IMR-90 (cell line): ENCODE data around the gene SNX21. TPM values are rescaled to one million over a fixed set of nuclear protein-coding genes. Genes with fewer than 3 reads are reported as not detected.

ENCODE experiments used
- ATAC-seq: fragments of 200-7000 bp; cut with Tn5 transposase; 2 replicates; pipeline ENCODE4 v1.9.1; 2020; ENCODE audit warnings: low read depth, mild to moderate bottlenecking, moderate library complexity
- BruUV-seq: library from RNA; stranded (reverse); fragments of 400-500 nt; replicated peaks from 2 replicates; lab custom pipeline; 2021; lab: Mats Ljungman, UMichigan
- CTCF ChIA-PET: fragments of 300-600 bp; formaldehyde crosslinking; extraction: SDS; loops from one replicate; lab custom pipeline; 2021; ENCODE audit warnings: antibody characterized with exemption; lab: Yijun Ruan, JAX
- POLR2A ChIA-PET: fragments of 300-600 bp; sonication (Branson Sonifier 250); formaldehyde crosslinking; loops from one replicate; lab custom pipeline; 2022; ENCODE audit warnings: antibody characterized with exemption; ENCODE audit not compliant: unreplicated experiment; lab: Charles Lee
- DNase-seq: peaks from one replicate; pipeline ENCODE4 v3.0.0; 2013
- H2AFZ ChIP-seq: replicated peaks from 2 replicates; pipeline ENCODE3; 2013; ENCODE audit warnings: low read length, mild to moderate bottlenecking; ENCODE audit not compliant: poor library complexity
- H2AK5ac ChIP-seq: 2 replicates; pipeline ENCODE4 v1.6.1; 2013; ENCODE audit warnings: low read depth, low read length, inconsistent platforms
- H2AK9ac ChIP-seq: replicated peaks from 2 replicates; pipeline ENCODE3; 2013; ENCODE audit warnings: mild to moderate bottlenecking, low read depth, low read length, moderate library complexity; ENCODE audit not compliant: poor library complexity
- H2BK120ac ChIP-seq: 2 replicates; pipeline ENCODE4 v1.6.1; 2013; ENCODE audit warnings: low read depth, low read length, inconsistent platforms
- H2BK15ac ChIP-seq: 3 replicates; pipeline ENCODE4 v1.6.1; 2013; ENCODE audit warnings: low read depth, low read length, inconsistent platforms
- H2BK20ac ChIP-seq: 2 replicates; pipeline ENCODE4 v1.6.1; 2013; ENCODE audit warnings: low read depth, mild to moderate bottlenecking, inconsistent platforms, low read length, moderate library complexity
- H2BK5ac ChIP-seq: 2 replicates; pipeline ENCODE4 v1.6.1; 2013; ENCODE audit warnings: mild to moderate bottlenecking, low read depth, low read length, inconsistent platforms; ENCODE audit not compliant: poor library complexity, severe bottlenecking
- H3K14ac ChIP-seq: replicated peaks from 2 replicates; pipeline ENCODE4 v1.6.1; 2013; ENCODE audit warnings: low read depth, low read length, inconsistent platforms
- H3K18ac ChIP-seq: 2 replicates; pipeline ENCODE4 v1.6.1; 2013; ENCODE audit warnings: low read depth, low read length, control low read depth
- H3K23ac ChIP-seq: 2 replicates; pipeline ENCODE4 v1.6.1; 2013; ENCODE audit warnings: low read depth, low read length, inconsistent platforms
- H3K27ac ChIP-seq: 2 replicates; pipeline ENCODE4 v1.5.1; 2013; ENCODE audit warnings: mild to moderate bottlenecking, control low read depth, low read length; ENCODE audit not compliant: insufficient read depth
- H3K27me3 ChIP-seq: 2 replicates; pipeline ENCODE4 v1.6.1; 2013; ENCODE audit warnings: low read length; ENCODE audit not compliant: control insufficient read depth, insufficient read depth
- H3K36me3 ChIP-seq: 2 replicates; pipeline ENCODE4 v1.6.1; 2013; ENCODE audit warnings: low read length, mixed read lengths; ENCODE audit not compliant: control insufficient read depth, insufficient read depth
- H3K4ac ChIP-seq: 2 replicates; pipeline ENCODE4 v1.6.1; 2013; ENCODE audit warnings: low read depth, low read length, inconsistent platforms
- H3K4me1 ChIP-seq: 2 replicates; pipeline ENCODE4 v1.6.1; 2013; ENCODE audit warnings: low read length, mixed read lengths; ENCODE audit not compliant: control insufficient read depth, insufficient read depth
- H3K4me2 ChIP-seq: 2 replicates; pipeline ENCODE4 v1.6.1; 2013; ENCODE audit warnings: low read depth, mild to moderate bottlenecking, control low read depth, low read length, moderate library complexity
- H3K4me3 ChIP-seq: 2 replicates; pipeline ENCODE4 v1.5.1; 2013; ENCODE audit warnings: low read depth, mild to moderate bottlenecking, control low read depth, low read length, moderate library complexity; ENCODE audit not compliant: insufficient read depth
- H3K56ac ChIP-seq: 2 replicates; pipeline ENCODE4 v1.6.1; 2013; ENCODE audit warnings: low read length, inconsistent platforms; ENCODE audit not compliant: insufficient read depth; ENCODE audit errors: extremely low read depth
- H3K79me1 ChIP-seq, 2 experiments: 2 replicates each; pipeline ENCODE4 v1.6.1; 2013; ENCODE audit warnings: low read length in 2 of 2, inconsistent platforms in 1 of 2, low read depth in 1 of 2
- H3K9ac ChIP-seq: 2 replicates; pipeline ENCODE4 v1.6.1; 2013; ENCODE audit warnings: low read depth, low read length, control low read depth
- H3K9me1 ChIP-seq: 2 replicates; pipeline ENCODE4 v1.6.1; 2013; ENCODE audit warnings: low read length, inconsistent platforms; ENCODE audit not compliant: insufficient read depth
- H3K9me3 ChIP-seq: 2 replicates; pipeline ENCODE4 v1.6.1; 2013; ENCODE audit warnings: low read length; ENCODE audit not compliant: control insufficient read depth, insufficient read depth
- H4K20me1 ChIP-seq: 2 replicates; pipeline ENCODE4 v1.6.1; 2013; ENCODE audit warnings: low read length, inconsistent platforms; ENCODE audit not compliant: insufficient read depth
- H4K5ac ChIP-seq: 2 replicates; pipeline ENCODE4 v1.6.1; 2013; ENCODE audit warnings: mild to moderate bottlenecking, low read depth, low read length, control low read depth
- H4K8ac ChIP-seq, 2 experiments: 2 replicates each; pipeline ENCODE4 v1.6.1; 2013; ENCODE audit warnings: low read depth in 2 of 2, low read length in 2 of 2, control low read depth in 1 of 2, inconsistent platforms in 1 of 2
- H4K91ac ChIP-seq: 2 replicates; pipeline ENCODE4 v1.6.1; 2013; ENCODE audit warnings: low read depth, low read length, inconsistent platforms; ENCODE audit not compliant: insufficient read depth
- BHLHE40 ChIP-seq: fragments of 150-350 bp; IDR thresholded peaks from 2 replicates; pipeline ENCODE4 v1.6.1; 2016; ENCODE audit warnings: mild to moderate bottlenecking, low read depth, low read length
- CHD1 ChIP-seq: IDR thresholded peaks from 2 replicates; pipeline ENCODE4 v1.6.1; 2012; ENCODE audit warnings: low read depth, low read length, improper control_type of control experiment
- CTCF ChIP-seq: conservative IDR thresholded peaks from 2 replicates; pipeline ENCODE4 v1.5.1; 2012; ENCODE audit warnings: mild to moderate bottlenecking, low read depth, low read length, improper control_type of control experiment
- ELK1 ChIP-seq: fragments of 150-350 bp; IDR thresholded peaks from 2 replicates; pipeline ENCODE4 v1.6.1; 2016; ENCODE audit warnings: low read depth, mild to moderate bottlenecking, low read length, moderate library complexity, borderline replicate concordance
- FOS ChIP-seq: fragments of 150-350 bp; IDR thresholded peaks from 2 replicates; pipeline ENCODE4 v1.6.1; 2016; ENCODE audit warnings: low read depth, low read length
- MAFK ChIP-seq: IDR thresholded peaks from 2 replicates; pipeline ENCODE4 v1.6.1; 2012; ENCODE audit warnings: low read depth, low read length, improper control_type of control experiment
- MAZ ChIP-seq: IDR thresholded peaks from 2 replicates; pipeline ENCODE4 v1.6.1; 2012; ENCODE audit warnings: low read depth, mild to moderate bottlenecking, low read length, improper control_type of control experiment, moderate library complexity, borderline replicate concordance
- NFE2L2 ChIP-seq: fragments of 150-350 bp; IDR thresholded peaks from 2 replicates; pipeline ENCODE4 v1.6.1; 2016; ENCODE audit warnings: low read depth, mild to moderate bottlenecking, low read length
- POLR2A ChIP-seq: IDR thresholded peaks from 2 replicates; pipeline ENCODE4 v1.6.1; 2012; ENCODE audit warnings: mild to moderate bottlenecking, low read depth, low read length
- RAD21 ChIP-seq: IDR thresholded peaks from 2 replicates; pipeline ENCODE4 v1.6.1; 2012; ENCODE audit warnings: low read length, improper control_type of control experiment
- RCOR1 ChIP-seq: IDR thresholded peaks from 2 replicates; pipeline ENCODE4 v1.6.1; 2012; ENCODE audit warnings: mild to moderate bottlenecking, low read length, improper control_type of control experiment; ENCODE audit not compliant: insufficient replicate concordance
- RFX5 ChIP-seq: IDR thresholded peaks from 2 replicates; pipeline ENCODE4 v1.8.0; 2012; ENCODE audit warnings: low read depth, mild to moderate bottlenecking, low read length, moderate library complexity
- SMC3 ChIP-seq: fragments of 150-350 bp; IDR thresholded peaks from 2 replicates; pipeline ENCODE4 v1.6.1; 2016; ENCODE audit warnings: low read depth, mild to moderate bottlenecking, antibody characterized with exemption, low read length, moderate library complexity
- USF2 ChIP-seq: fragments of 150-350 bp; IDR thresholded peaks from 2 replicates; pipeline ENCODE4 v1.6.1; 2017; ENCODE audit warnings: mild to moderate bottlenecking, antibody characterized with exemption, low read length, low read depth
- WGBS, 2 experiments: methylation state at CpG; one replicate each; pipeline versions ENCODE4 v1.1.5 to v1.1.7; 2013; ENCODE audit warnings: missing lambda C conversion rate in 2 of 2; ENCODE audit not compliant: insufficient read length in 1 of 2; ENCODE audit errors: extremely low coverage in 2 of 2; 5-methylcytosine and 5-hydroxymethylcytosine counted together
- dilution Hi-C: fragments of 300-500 bp; cut with HindIII; formaldehyde crosslinking; loops from one replicate; pipeline ENCODE4 v1.14.3; 2018; ENCODE audit warnings: low sequenced_read_pairs; ENCODE audit not compliant: unreplicated experiment
- in situ Hi-C: fragments of 300-500 bp; cut with MboI; formaldehyde crosslinking; loops from 3 replicates; pipeline ENCODE4 v1.14.3; 2019; ENCODE audit warnings: low sequenced_read_pairs, inconsistent platforms, mixed read lengths
- intact Hi-C: fragments of 100-400 bp; cut with micrococcal nuclease; formaldehyde crosslinking; loops from 2 replicates; pipeline ENCODE4 v1.10.0; 2022
- polyA plus RNA-seq, 3 experiments: library from polyadenylated mRNA; depleted of rRNA; stranded (reverse); fragments of >200 nt; gene quantifications; 2 replicates each; pipeline ENCODE4 v1.2.3, GENCODE V29; 2012; ENCODE audit warnings: low replicate concordance in 1 of 3
- total RNA-seq: library from RNA; depleted of rRNA; stranded (reverse); fragments of >200 nt; gene quantifications from 2 replicates; pipeline ENCODE4 v1.2.3, GENCODE V29; 2012

SNX21 gene
- total and polyA plus RNA-seq, 2 of the 4 experiments (the other 2 are of a cell fraction) = 11.1 to 17.9 TPM

GRCh38 chr20:45843506-45843905 lies 9.9 kb downstream of the SNX21 start:
- H3K79me1 ChIP-seq = peaks cover 11 to 27% of the 10 kb centered on the region in 2 experiments; a peak in 2 of 4 replicates
- 95% methylated on average over 6 of the region's 14 CpGs; no CpG with 5 or more reads in 1 of the 2 experiments for WGBS, 2 experiments
- H4K8ac ChIP-seq = no peak overlapping the region
- no peak for ATAC-seq
- H3K9me1 ChIP-seq = peaks cover 14% of the 10 kb centered on the region
- in situ Hi-C loops = no loop called here
- no peak overlapping the region for H2AK5ac ChIP-seq
- DNase-seq = no peak
- H3K4me1 ChIP-seq = no peaks in the 10 kb centered on the region
- H4K20me1 ChIP-seq = peaks cover 5% of the 10 kb centered on the region
- intact Hi-C loops = no loop called here
- no peaks in the 10 kb centered on the region for H3K9me3 ChIP-seq
- H4K5ac ChIP-seq = no peak overlapping the region
- no peak overlapping the region for H2BK20ac ChIP-seq
- BruUV-seq = no TSS peak
- H2BK15ac ChIP-seq = no peak overlapping the region
- no peak overlapping the region for H3K27ac ChIP-seq
- ChIA-PET POLR2A (no interaction called here), CTCF (no interaction called here)
- H3K27me3 ChIP-seq = no peaks in the 10 kb centered on the region
- dilution Hi-C loops = no loop called here
- H4K91ac ChIP-seq = no peak overlapping the region
- H3K18ac ChIP-seq = no peak overlapping the region
- no peak overlapping the region for H3K23ac ChIP-seq
- H3K4me3 ChIP-seq = no peak overlapping the region
- no peak overlapping the region for H3K56ac ChIP-seq
- no peak overlapping the region for H2BK120ac ChIP-seq
- no peak overlapping the region for H2BK5ac ChIP-seq
- peak overlapping the region; percentile 43 for H2AFZ ChIP-seq
- H3K14ac ChIP-seq = no peak overlapping the region
- no peak overlapping the region for H3K9ac ChIP-seq
- no peak overlapping the region for H2AK9ac ChIP-seq
- H3K4me2 ChIP-seq = no peak overlapping the region
- TF ChIP-seq CTCF (no peak), FOS (no peak), USF2 (no peak), POLR2A (no peak), MAFK (no peak), RCOR1 (no peak), RFX5 (no peak), MAZ (no peak), BHLHE40 (no peak), CHD1 (no peak), ELK1 (no peak), SMC3 (no peak), NFE2L2 (no peak), RAD21 (no peak)
- H3K36me3 ChIP-seq = peaks cover 63% of the 10 kb centered on the region
- no peak overlapping the region for H3K4ac ChIP-seq
